RWPE2 (cell line): ENCODE results near the gene WDR83.
"Not testable (repeated sequence)": the region's sequence is repeated elsewhere in the genome, so short reads cannot be mapped to it uniquely, and the experiment has no call there.

Source experiments
- ATAC-seq: fragments of 200-7000 bp; cut with Tn5 transposase; 3 replicates; pipeline ENCODE4 v1.9.1; 2021; ENCODE audit warnings: low read depth
- DNase-seq: peaks from one replicate; pipeline ENCODE4 v3.0.0-alpha.2; 2020; ENCODE audit warnings: low spot score
- H3K27ac ChIP-seq: fragments of 450-650 bp; 2 replicates; pipeline ENCODE4 v1.5.1; 2017; ENCODE audit warnings: mild to moderate bottlenecking; ENCODE audit not compliant: poor library complexity, severe bottlenecking
- H3K27me3 ChIP-seq: fragments of 250-450 bp; sonication (Bioruptor Pico); 2 replicates; pipeline ENCODE4 v1.5.1; 2021; ENCODE audit warnings: mild to moderate bottlenecking, moderate library complexity; ENCODE audit not compliant: insufficient read depth, poor library complexity, severe bottlenecking
- H3K36me3 ChIP-seq: fragments of 250-450 bp; sonication (Bioruptor Pico); 2 replicates; pipeline ENCODE4 v1.5.1; 2020; ENCODE audit warnings: low read depth, mild to moderate bottlenecking, moderate library complexity
- H3K4me1 ChIP-seq: fragments of 250-450 bp; sonication (Bioruptor Pico); 2 replicates; pipeline ENCODE4 v1.5.1; 2021; ENCODE audit warnings: mild to moderate bottlenecking, moderate library complexity; ENCODE audit not compliant: insufficient read depth, poor library complexity, severe bottlenecking
- H3K4me3 ChIP-seq: fragments of 250-450 bp; sonication (Bioruptor Pico); 2 replicates; pipeline ENCODE4 v1.5.1; 2021; ENCODE audit warnings: mild to moderate bottlenecking, moderate library complexity; ENCODE audit not compliant: severe bottlenecking
- H3K9me3 ChIP-seq: fragments of 250-450 bp; sonication (Bioruptor Pico); 2 replicates; pipeline ENCODE4 v1.5.1; 2021; ENCODE audit warnings: mild to moderate bottlenecking, moderate library complexity; ENCODE audit not compliant: severe bottlenecking
- TF ChIP-seq, protein P1 (sequence below): fragments of 450-650 bp; IDR thresholded peaks from one replicate; pipeline ENCODE4 v1.5.1; 2017; ENCODE audit warnings: mild to moderate bottlenecking, moderate library complexity; ENCODE audit not compliant: poor library complexity, severe bottlenecking

WDR83 gene

DNA sequence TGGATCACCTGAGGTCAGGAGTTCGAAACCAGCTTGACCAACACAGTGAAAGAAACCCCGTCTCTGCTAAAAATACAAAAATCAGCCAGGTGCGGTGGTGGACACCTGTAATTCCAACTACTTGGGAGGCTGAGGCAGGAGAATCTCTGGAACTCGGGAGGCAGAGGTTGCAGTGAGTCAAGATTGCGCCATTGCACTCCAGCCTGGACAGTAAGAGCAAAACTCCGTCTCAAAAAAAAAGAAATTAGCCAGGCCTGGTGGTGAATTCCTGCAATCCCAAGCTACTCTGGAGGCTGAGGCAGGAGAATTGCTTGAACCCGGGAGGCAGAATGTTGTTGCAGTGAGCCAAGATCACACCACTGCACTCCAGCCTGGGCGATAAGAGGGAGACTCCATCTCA, 42.0 kb downstream of the WDR83 start:
- H3K4me1 ChIP-seq, result no peaks in the 10 kb centered on the region
- H3K27ac ChIP-seq, result no peak overlapping the region
- no peak for DNase-seq
- TF ChIP-seq, protein P1, sequence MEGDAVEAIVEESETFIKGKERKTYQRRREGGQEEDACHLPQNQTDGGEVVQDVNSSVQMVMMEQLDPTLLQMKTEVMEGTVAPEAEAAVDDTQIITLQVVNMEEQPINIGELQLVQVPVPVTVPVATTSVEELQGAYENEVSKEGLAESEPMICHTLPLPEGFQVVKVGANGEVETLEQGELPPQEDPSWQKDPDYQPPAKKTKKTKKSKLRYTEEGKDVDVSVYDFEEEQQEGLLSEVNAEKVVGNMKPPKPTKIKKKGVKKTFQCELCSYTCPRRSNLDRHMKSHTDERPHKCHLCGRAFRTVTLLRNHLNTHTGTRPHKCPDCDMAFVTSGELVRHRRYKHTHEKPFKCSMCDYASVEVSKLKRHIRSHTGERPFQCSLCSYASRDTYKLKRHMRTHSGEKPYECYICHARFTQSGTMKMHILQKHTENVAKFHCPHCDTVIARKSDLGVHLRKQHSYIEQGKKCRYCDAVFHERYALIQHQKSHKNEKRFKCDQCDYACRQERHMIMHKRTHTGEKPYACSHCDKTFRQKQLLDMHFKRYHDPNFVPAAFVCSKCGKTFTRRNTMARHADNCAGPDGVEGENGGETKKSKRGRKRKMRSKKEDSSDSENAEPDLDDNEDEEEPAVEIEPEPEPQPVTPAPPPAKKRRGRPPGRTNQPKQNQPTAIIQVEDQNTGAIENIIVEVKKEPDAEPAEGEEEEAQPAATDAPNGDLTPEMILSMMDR, result no peak
- peaks cover 97% of the 10 kb centered on the region for H3K36me3 ChIP-seq
- ATAC-seq, result no peak
- H3K9me3 ChIP-seq, result no peaks in the 10 kb centered on the region
- no peak overlapping the region for H3K4me3 ChIP-seq
- H3K27me3 ChIP-seq, result no peaks in the 10 kb centered on the region

DNA sequence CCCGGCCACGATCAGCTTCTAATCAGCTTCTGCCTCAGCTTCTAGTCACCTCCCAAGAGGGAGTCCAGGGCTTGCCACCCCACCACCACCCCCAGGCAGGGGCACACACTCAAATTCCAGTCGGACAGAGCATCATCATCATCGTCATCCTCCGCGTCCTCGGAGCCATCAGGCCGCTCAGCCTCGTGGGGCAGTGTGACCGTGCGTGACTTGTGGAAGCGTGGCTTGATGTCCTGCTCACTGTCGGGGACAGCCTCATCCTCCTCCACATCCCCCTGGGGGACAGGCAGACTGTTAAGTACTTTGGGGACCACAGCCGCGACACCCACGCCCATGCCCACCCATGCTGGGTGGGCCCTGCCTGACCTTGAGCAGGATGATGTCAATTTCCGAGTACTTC, 44.6 kb downstream of the WDR83 start:
- DNase-seq, result no peak
- Histone ChIP-seq H3K27me3 (no peaks in the 10 kb centered on the region), H3K36me3 (peaks cover 97% of the 10 kb centered on the region), H3K27ac (no peak overlapping the region), H3K4me3 (no peak overlapping the region), H3K9me3 (no peaks in the 10 kb centered on the region), H3K4me1 (no peaks in the 10 kb centered on the region)
- ATAC-seq, result no peak
- TF ChIP-seq, protein P1, result no peak

DNA sequence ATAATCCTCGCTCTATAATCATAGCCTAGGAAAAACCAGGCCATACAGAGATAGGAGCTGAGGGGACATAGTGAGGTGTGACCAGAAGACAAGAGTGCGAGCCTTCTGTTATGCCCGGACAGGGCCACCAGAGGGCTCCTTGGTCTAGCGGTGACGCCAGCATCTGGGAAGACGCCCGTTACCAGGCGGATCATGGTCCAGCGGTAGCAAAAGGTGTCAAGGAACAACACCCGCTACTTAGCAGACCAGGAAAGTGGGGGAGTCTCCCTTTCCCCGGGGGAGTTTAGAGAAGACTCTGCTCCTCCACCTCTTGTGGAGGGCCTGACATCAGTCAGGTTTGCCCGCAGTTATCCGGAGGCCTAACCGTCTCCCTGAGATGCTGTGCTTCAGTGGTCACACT, 45.5 kb downstream of the WDR83 start:
- H3K9me3 ChIP-seq, result not testable (repeated sequence)

DNA sequence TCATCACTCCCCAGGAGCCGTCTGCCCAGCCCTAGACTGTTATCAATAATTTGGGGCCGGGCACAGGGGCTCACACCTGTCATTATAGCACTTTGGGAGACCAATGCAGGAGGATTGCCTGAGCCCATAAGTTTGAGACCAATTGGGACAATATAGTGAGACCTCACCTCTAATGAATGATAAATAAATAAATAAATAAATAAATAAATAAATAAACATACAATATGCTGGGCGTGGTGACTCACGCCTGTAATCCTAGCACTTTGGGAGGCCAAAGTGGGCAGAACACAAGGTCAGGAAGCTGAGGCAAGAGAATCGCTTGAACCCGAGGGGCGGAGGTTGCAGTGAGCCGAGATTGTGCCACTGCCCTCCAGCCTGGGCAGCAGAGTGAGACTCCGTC, 46.7 kb downstream of the WDR83 start:
- H3K27ac ChIP-seq, H3K4me3 ChIP-seq, ATAC-seq, DNase-seq, H3K27me3 ChIP-seq, H3K4me1 ChIP-seq, H3K9me3 ChIP-seq: not testable (repeated sequence)
- H3K36me3 ChIP-seq, result peaks cover 100% of the 10 kb centered on the region

More for the DNA sequence above, 45.5 kb downstream of the WDR83 start:
- not testable (repeated sequence) for H3K27me3 ChIP-seq, H3K27ac ChIP-seq, DNase-seq, H3K4me1 ChIP-seq, ATAC-seq, H3K4me3 ChIP-seq
- TF ChIP-seq, protein P1, result peak; percentile 70
- peaks cover 98% of the 10 kb centered on the region for H3K36me3 ChIP-seq

DNA sequence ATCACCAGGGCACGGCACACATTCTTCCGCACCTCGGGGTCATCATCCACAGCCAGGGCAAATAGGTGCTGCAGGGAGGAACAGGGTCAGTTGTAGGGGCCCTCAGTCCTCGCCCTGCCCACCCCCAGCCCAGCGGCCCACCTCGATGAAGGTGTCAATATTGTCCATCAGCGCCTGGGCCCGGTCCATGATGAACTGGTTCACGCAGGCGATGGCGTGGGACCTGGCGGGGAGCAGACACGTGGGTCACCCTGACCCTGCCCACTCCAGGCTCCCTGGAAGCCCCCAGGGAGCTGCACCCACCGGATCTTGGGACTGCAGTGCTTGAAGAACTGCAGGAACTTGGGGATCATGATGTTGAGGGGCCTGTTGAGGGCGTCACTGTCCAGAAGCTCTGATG, 48.5 kb downstream of the WDR83 start:
- no peak overlapping the region for H3K4me3 ChIP-seq
- H3K27me3 ChIP-seq, result no peaks in the 10 kb centered on the region
- no peaks in the 10 kb centered on the region for H3K4me1 ChIP-seq
- DNase-seq, result no peak
- no peaks in the 10 kb centered on the region for H3K9me3 ChIP-seq
- no peak overlapping the region for H3K27ac ChIP-seq
- TF ChIP-seq, protein P1, result no peak
- no peak for ATAC-seq
- peaks cover 95% of the 10 kb centered on the region for H3K36me3 ChIP-seq

DNA sequence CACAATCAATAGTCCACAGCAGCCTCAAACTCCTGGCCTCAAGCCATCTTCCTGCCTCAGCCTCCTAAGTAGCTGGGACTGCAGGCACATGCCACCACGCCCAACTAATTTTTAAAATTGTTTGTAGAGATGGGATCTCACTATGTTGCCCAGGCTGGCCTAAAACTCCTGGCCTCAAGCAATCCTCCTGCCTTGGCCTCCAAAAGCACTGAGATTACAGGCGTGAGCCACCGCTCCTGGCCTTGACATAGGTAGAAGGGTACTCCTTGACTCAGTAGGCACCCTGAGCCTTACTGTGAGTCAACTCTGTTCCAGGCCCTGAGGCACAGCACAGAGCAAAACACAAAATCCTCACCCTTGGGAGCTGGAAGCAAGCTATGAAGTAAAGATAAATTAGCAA, 49.3 kb downstream of the WDR83 start:
- TF ChIP-seq, protein P1, result no peak
- Histone ChIP-seq H3K4me1 (no peaks in the 10 kb centered on the region), H3K27ac (no peak overlapping the region), H3K9me3 (no peaks in the 10 kb centered on the region), H3K27me3 (no peaks in the 10 kb centered on the region), H3K4me3 (no peak overlapping the region), H3K36me3 (peaks cover 87% of the 10 kb centered on the region)
- ATAC-seq (no peak), DNase-seq (no peak)
